Stimulated activated CD4-positive, alpha-beta T cell treated with anti-CD3 and anti-CD28 coated beads, Interleukin-12 subunit alpha, Interleukin-12 subunit beta, amount 100 ng/mL, for 4 hours (primary cell): ENCODE results near the gene PLXNA3.
"Not testable (repeated sequence)": the region's sequence is repeated elsewhere in the genome, so short reads cannot be mapped to it uniquely, and the experiment has no call there.

ENCODE experiments used
- DNase-seq: peaks from one replicate; pipeline ENCODE4 v3.0.0-alpha.2; 2020

PLXNA3 gene

DNA sequence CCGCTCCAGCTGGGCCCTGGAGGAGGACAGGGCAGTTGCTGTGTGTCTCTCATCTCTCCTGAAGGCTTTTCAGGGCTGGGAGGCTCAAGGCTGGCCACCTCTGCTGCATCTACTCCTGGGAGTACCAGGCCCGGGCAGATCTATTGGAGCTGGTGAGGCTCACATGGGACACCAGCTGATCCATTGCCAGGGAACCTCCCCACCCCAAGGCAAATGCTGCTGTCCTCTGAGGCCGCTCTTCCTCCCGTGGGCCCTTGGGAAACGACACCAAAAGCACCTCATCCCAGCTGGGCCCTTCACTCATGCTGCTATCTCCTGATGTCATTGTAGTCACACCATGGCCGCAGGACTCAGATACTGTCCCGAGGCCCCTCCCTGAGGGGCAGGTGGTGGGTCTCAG is 24.7 kb downstream of the PLXNA3 start:
- DNase-seq = no peak

DNA sequence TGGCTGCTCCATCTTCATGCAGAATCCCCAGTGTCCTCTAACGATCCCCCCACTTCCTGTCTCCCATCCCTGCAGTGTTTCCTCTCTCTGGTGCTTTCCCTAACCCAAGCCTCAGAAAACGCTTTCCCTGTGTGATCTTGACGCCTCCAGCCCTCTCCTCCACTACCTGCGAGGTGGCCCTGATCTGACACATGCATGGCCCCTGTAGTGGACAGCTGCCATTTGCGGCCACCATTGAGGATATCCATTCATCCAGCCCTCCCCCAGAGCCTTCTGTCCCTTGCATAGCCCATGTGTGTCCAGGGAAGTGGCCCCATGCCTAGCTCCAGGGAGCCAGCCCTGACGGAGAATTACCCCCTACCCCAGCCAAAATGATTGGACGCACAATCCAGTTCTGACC is 25.2 kb downstream of the PLXNA3 start:
- DNase-seq = no peak

DNA sequence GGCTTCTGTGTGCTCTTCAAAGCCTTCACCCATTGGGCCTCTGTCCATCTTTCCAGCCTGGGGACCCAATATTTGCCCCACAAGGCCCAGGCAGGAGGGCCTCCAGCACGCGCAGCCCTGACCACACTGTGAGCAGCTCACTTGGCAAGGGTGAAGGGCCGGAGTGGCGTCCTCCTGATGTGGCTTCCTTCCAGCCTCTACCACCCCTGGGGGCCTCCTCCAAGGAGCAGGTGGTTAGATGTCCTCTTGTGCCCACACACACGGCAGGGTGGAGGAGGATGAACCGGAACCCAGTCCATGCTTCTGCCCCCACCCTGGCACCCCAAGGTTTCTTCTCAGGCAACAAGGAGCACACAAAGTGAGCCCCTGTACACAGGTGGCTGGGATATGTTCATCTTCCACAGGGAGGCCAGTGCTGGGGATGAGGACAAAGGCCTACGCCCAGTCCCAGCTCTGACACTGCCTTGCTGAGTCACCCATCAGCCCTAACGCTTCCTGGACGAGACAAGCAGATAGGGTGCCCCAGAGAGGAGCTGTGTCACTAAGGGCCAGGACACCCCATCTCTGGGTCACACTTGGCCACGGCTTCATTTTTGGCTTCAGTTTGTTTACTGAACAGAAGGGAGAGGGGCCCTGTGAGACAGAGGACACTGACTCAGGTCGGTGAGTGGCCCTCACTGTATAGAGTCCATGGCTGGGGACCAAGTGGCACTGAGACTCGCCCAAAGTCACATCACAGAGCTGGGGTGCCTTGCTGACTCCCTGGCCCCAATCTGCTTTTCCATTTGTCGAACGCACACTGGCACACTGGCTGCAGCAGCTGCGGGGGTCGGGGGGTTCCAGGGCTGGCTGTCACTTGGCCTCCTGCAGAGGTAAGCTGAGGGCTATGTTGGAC is 26.4 kb downstream of the PLXNA3 start:
- no peak for DNase-seq

DNA sequence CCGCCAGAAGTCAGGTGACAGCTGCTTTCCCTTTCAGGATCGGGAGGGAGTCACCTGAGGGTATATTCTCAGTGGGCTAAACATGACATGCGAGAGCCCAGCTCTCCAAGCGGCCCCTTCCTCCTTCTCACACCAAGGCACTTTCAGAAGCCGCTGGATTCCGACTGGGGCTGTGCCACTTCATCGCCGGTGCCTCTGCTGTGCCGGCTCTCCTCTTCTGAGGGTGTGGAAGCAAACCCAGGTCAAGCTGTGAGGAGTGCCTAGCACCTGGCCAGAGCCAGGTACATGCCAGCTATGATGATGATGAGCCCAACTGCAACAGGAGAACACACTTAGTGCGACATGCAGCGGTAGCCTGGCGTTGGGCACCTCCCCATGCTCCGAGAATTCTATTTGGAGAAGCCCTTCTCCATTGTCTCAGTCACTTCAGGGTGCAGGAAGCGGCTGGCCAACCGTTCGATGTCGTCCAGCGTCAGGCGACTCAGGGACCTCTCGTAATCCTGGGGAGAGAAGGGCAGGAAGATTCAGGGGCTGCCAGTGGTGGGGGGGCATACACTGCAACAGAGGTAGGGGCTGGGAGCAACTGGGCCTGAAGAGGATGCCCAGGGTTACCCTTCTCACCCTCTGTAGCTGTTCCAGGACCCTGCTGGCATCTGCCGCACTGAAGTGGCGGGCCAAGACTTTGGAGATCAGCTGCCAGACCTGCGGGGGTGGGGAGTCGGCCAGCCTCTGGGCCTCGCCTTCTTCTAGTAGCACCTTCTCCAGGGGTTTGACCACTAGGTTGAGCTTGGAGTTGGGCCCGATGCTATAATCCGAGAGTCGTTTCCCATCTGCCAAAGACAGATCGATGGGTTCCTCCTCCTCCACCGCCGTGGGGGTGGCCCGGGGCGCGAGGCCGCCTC is 27.3 kb downstream of the PLXNA3 start:
- DNase-seq = no peak

GRCh38 chrX:154486052-154486395 is 27.9 kb downstream of the PLXNA3 start:
- peak; percentile 27 for DNase-seq

DNA sequence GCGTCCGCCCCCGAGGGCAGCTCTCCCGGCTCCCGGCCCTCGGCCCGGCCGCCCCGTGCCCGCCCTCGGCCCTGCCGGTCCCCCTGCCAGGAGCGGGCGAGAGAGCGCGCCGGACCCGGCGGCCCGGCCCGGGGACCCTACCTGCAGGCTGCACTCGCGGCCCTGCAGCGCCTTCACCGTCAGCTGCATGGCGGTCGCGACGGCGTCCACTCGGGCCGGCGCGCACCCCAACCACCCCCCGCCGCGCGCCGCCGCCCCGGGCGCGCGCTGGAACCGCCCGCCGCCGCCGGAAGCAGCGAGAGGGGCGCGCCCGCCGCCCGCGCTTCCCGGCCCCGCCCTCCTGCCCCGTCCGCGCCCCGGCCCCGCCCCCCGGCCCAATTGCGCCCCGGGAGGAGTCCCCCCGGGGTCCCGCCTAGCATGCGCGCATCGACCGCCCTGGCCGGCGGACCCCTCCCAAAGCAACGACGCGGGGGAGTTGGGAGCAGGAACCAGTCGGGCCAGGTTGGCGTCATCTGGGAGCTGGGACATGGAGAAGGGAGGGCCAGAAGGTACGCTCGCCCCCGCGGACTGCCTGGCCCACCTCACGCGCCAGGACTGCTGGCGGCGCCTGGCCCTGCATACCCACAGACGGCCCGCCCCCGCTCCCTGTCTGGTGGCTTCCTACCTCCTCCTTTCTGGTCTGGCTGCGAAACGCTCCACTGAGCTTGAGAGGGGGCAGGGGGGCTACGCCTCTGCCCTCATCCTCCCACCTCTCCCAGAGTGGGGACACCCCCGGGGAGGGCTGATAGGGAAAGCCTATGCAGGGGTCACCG is 28.5 kb downstream of the PLXNA3 start, which contains the start of gene UBL4A:
Gene UBL4A, minus strand, starts transcription at position 220 of the 812 bp plus-strand sequence. Its CDS starts 31 bp downstream, at position 189.
- DNase-seq = peak; percentile 63

DNA sequence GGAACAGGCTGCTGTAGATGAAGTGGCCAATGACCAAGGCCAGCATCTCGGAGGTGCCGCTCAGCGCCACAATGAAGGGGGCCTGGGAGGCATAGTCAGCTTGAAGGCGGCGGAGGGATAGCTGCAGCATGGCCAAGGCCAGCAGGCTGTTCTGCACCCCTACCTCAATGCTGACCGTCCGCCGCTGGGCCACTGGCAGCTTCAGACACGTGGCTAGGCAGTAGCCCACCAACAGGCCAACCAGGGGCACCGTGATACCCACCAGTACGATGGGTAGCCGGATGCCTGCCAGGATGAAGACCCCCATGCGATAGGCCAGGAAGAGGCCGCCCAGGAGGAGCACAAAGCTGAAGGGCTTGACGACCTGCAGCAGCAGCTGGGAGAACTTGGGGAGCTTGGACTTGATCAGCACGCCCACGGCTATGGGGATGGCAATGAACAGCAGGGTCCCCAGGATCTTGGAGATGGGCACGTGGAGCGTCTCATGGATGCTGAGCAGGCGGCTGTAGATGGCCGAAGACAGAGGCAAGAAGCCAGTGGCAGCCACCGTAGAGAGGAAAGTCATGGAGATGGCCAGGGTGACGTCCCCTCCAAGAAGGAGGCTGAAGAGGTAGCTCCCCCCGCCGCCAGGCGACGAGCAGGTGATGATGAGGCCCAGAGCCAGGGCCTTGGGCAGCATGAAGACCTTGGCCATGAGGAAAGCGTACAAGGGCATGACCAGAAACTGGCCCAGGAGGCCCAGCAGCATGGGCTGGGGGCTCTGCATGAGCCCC is 29.6 kb downstream of the PLXNA3 start:
- no peak for DNase-seq

DNA sequence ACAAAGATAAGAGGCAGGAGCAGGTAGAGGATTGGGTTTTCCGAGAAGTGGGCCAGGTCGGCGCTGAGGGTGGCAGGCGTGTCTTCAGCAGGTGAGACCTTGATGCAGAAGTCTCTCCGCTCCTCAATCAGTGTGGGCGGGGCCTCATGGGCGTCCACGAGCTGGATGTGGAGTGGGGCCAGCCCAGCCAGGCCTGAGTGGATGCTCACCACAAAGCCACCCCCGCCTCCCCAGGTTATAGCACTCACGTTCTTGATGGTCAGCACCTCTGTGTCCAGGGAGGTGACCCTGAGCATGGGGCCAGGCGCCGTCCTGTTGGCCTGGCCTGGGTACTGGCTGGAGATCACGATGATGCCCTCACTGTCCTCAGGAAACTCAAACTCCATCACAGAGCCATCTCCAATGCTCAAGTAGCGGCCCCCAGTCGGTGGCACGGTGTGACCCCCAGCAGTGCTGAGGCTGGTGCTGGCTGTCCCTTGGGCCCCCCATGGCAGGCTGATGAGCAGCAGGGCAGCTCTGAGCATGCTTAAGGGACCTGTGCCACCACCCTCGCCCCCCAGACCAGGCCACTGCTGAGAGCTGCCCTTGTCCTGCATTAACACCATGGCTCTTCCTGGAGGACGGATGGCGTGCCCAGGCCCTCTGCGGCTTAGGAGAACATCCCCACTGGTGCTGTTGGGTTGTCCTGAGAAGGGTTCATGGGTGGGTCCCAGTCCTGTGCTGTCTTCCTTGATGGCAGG is 30.4 kb downstream of the PLXNA3 start:
- no peak for DNase-seq

GRCh38 chrX:154489182-154489581 is 31.1 kb downstream of the PLXNA3 start:
- no peak for DNase-seq

DNA sequence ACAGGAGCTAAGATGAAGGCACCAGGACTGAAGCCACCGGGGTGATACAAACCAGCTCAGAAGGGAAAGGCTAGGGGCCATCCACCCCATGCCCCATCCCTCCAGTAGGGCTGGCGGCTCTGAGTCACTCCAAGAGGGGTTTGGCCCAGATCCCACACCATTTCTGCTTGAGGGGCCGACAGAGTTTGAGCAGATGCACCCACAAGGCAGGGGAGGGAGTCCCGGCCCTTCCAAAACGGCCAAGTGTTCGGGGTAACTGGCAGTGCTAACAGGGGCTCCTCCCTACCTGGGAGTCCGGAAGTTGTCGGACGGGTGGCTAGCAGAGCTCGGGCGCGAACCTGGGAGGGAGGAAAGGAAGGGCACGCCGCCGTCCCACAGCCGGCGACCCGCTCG is 31.9 kb downstream of the PLXNA3 start:
- no peak for DNase-seq

GRCh38 chrX:154490414-154491083 is 32.5 kb downstream of the PLXNA3 start, which contains the start of gene SLC10A3:
SLC10A3 (minus strand) TSS chrX:154490629; CDS start chrX:154488940, 1,689 bp downstream.
- DNase-seq = peak; percentile 84

- no peak for DNase-seq
Measured at GRCh38 chrX:154494715-154495114, 36.6 kb downstream of the PLXNA3 start.

GRCh38 chrX:154495472-154495922 is 37.4 kb downstream of the PLXNA3 start:
- DNase-seq = no peak

DNA sequence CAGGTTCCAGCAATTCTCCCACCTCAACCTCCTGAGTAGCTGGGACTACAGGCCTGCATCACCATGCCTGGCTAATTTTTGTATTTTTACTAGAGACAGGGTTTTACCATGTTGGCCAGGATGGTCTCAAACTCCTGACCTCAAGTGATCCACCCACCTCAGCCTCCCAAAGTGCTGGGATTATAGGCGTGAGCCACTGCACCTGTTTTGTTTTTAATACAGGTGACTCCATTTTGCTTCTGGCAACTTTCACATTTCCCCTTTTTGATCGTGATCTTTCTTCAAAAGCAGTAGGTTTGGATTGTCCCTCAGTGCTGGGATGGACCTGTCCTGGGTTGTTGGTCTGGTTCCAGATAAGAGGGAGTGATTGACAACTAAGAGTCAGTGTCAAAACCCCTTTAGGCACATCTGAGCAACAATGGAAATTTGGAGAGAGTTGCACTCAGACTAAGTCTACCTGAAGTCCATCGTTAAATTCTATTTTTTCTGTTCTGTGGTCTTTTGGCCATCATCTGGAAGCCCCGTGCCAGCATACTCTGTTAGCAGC is 38.6 kb downstream of the PLXNA3 start:
- DNase-seq = not testable (repeated sequence)

GRCh38 chrX:154501423-154501822 is 43.3 kb downstream of the PLXNA3 start:
- DNase-seq = not testable (repeated sequence)

- no peak for DNase-seq
Measured at GRCh38 chrX:154502098-154502497, 44.0 kb downstream of the PLXNA3 start.

DNA sequence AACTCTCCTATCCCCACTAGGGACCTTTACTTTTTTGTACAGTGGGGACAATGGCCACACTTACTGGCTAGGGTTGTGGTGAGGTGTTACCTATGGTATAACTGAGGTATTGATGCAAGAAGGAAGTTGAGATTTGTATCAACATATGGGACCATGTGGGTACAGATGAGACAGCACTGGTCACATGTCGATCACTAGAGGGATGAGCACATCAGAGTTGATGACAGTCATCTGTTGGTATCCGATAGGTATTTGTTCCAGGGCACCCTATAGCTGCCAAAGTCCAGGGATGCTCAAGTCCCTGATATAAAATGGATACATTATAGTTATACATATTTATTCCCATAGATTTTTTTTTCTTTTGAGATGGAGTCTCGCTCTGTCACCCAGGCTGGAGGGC is 44.9 kb downstream of the PLXNA3 start:
- DNase-seq = no peak

- no peak for DNase-seq
Measured at GRCh38 chrX:154505734-154506133, 47.7 kb downstream of the PLXNA3 start.

- DNase-seq = no peak
Measured at GRCh38 chrX:154506483-154507332, 48.6 kb downstream of the PLXNA3 start.
